ENCODE measurements around the gene ZNF85.

DNA sequence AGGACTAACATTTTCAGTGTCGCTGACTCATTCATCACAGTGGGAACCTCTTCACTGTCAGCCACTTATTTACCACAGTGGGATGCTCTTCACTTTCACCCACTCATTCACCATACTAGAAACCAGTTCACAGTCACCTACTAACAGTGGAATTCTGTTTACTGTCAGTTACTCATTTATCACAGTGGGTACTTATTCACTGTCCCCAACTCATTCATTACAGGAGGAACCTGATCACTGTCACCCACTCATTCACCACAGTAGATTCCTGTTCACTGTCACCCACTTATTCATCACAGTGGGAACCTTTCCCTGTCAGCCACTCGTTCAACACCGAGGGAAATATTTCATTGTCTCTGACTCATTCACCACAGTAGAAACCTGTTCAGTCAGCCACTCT, 10.1 kb upstream of the ZNF85 start:
- TF ChIP-seq, protein P1, sequence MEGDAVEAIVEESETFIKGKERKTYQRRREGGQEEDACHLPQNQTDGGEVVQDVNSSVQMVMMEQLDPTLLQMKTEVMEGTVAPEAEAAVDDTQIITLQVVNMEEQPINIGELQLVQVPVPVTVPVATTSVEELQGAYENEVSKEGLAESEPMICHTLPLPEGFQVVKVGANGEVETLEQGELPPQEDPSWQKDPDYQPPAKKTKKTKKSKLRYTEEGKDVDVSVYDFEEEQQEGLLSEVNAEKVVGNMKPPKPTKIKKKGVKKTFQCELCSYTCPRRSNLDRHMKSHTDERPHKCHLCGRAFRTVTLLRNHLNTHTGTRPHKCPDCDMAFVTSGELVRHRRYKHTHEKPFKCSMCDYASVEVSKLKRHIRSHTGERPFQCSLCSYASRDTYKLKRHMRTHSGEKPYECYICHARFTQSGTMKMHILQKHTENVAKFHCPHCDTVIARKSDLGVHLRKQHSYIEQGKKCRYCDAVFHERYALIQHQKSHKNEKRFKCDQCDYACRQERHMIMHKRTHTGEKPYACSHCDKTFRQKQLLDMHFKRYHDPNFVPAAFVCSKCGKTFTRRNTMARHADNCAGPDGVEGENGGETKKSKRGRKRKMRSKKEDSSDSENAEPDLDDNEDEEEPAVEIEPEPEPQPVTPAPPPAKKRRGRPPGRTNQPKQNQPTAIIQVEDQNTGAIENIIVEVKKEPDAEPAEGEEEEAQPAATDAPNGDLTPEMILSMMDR (IDR thresholded peaks at IDR 0.05; ENCODE audit: borderline replicate concordance, extremely low read depth, low read length, poor library complexity, severe bottlenecking), result no peak
- TF ChIP-seq EZH2 (IDR thresholded peaks at IDR 0.05; ENCODE audit: borderline replicate concordance, low read depth, low read length, severe bottlenecking), result no peak

All from DND-41 (cell line).